H1 (cell line): ENCODE results near the gene FBXO17. TPM values are rescaled to one million over a fixed set of nuclear protein-coding genes. Genes with fewer than 3 reads are reported as not detected.
"Not testable (repeated sequence)": the region's sequence is repeated elsewhere in the genome, so short reads cannot be mapped to it uniquely, and the experiment has no call there.

Experiments used
- CTCF ChIA-PET: fragments of 300-600 bp; sonication (Branson Sonifier 250); formaldehyde crosslinking; loops from one replicate; lab custom pipeline; 2021; ENCODE audit not compliant: partially characterized antibody; lab: Charles Lee
- POLR2A ChIA-PET: fragments of 300-600 bp; sonication (Branson Sonifier 250); formaldehyde crosslinking; loops from one replicate; lab custom pipeline; 2021; ENCODE audit warnings: inconsistent platforms; ENCODE audit not compliant: partially characterized antibody; lab: Charles Lee
- DNase-seq, 2 experiments: peaks; one replicate each; pipeline versions ENCODE4 v3.0.0 to v3.0.0-alpha.2; 2010 to 2022; ENCODE audit warnings: low spot score in 2 of 2, low read depth in 1 of 2, mixed read lengths in 1 of 2
- FAIRE-seq: peaks from 2 replicates; lab custom pipeline; 2011; peaks lifted over from hg19 to GRCh38; lab: Jason Lieb, UNC
- H2AFZ ChIP-seq: 2 replicates; pipeline ENCODE4 v1.8.1; 2012; ENCODE audit warnings: low read length, inconsistent platforms
- H2AK5ac ChIP-seq: 2 replicates; pipeline ENCODE4 v1.6.1; 2013; ENCODE audit warnings: low read depth, low read length
- H2BK120ac ChIP-seq: replicated peaks from 2 replicates; pipeline ENCODE3; 2013; ENCODE audit warnings: low read depth, low read length, inconsistent platforms
- H2BK12ac ChIP-seq: 2 replicates; pipeline ENCODE4 v1.6.1; 2013; ENCODE audit warnings: low read depth, low read length
- H2BK15ac ChIP-seq: 2 replicates; pipeline ENCODE4 v1.6.1; 2013; ENCODE audit warnings: low read length
- H2BK20ac ChIP-seq: 2 replicates; pipeline ENCODE4 v1.6.1; 2013; ENCODE audit warnings: low read length
- H2BK5ac ChIP-seq: 2 replicates; pipeline ENCODE4 v1.6.1; 2013; ENCODE audit warnings: low read depth, low read length
- H3K14ac ChIP-seq: 2 replicates; pipeline ENCODE4 v1.6.1; 2013; ENCODE audit warnings: inconsistent platforms; ENCODE audit not compliant: insufficient read length
- H3K18ac ChIP-seq: 2 replicates; pipeline ENCODE4 v1.6.1; 2013; ENCODE audit warnings: low read length; ENCODE audit errors: extremely low read depth
- H3K23ac ChIP-seq: 2 replicates; pipeline ENCODE4 v1.6.1; 2013; ENCODE audit warnings: inconsistent platforms; ENCODE audit not compliant: insufficient read length
- H3K23me2 ChIP-seq: 2 replicates; pipeline ENCODE4 v1.6.1; 2013; ENCODE audit warnings: low read depth, low read length
- H3K27ac ChIP-seq: 2 replicates; pipeline ENCODE4 v1.6.1; 2011; ENCODE audit warnings: low read depth, low read length, inconsistent platforms
- H3K27me3 ChIP-seq, 4 experiments: replicated peaks in 1 of 4; 1 replicate in 1 of 4; 2 replicates in 3 of 4; pipeline versions ENCODE4 v1.6.1 to v1.8.1; 2011 to 2013; ENCODE audit warnings: low read length in 3 of 4, mild to moderate bottlenecking in 3 of 4, inconsistent platforms in 2 of 4, mixed read lengths in 2 of 4, moderate library complexity in 1 of 4; ENCODE audit not compliant: control insufficient read depth in 3 of 4, insufficient read depth in 3 of 4; ENCODE audit errors: extremely low read depth in 1 of 4
- H3K36me3 ChIP-seq, 4 experiments: 2 replicates each; pipeline versions ENCODE4 v1.6.1 to v1.8.1; 2011 to 2013; ENCODE audit warnings: mild to moderate bottlenecking in 4 of 4, low read length in 3 of 4, moderate library complexity in 2 of 4, control low read depth in 1 of 4, inconsistent platforms in 1 of 4; ENCODE audit not compliant: insufficient read depth in 4 of 4, control insufficient read depth in 2 of 4
- H3K4ac ChIP-seq: replicated peaks from 2 replicates; pipeline ENCODE3; 2013; ENCODE audit warnings: low read length, low read depth, mixed read lengths, inconsistent platforms; ENCODE audit not compliant: insufficient read length
- H3K4me1 ChIP-seq, 4 experiments: replicated peaks in 1 of 4; 1 replicate in 1 of 4; 2 replicates in 3 of 4; pipeline versions ENCODE4 v1.6.1 to v1.8.1; 2011 to 2013; ENCODE audit warnings: low read length in 3 of 4, inconsistent platforms in 2 of 4, mixed read lengths in 1 of 4; ENCODE audit not compliant: insufficient read depth in 4 of 4, control insufficient read depth in 3 of 4
- H3K4me2 ChIP-seq, 2 experiments: 2 replicates each; pipeline versions ENCODE4 v1.6.1 to v1.8.1; 2011 to 2013; ENCODE audit warnings: low read depth in 2 of 2, low read length in 2 of 2, control low read depth in 1 of 2, inconsistent platforms in 1 of 2, mild to moderate bottlenecking in 1 of 2; ENCODE audit not compliant: insufficient read depth in 1 of 2
- H3K4me3 ChIP-seq, 4 experiments: fragments of 200-600, 300-600 bp in 1 of 4; sonication (generic), shearing (Covaris generic), sonication (Bioruptor Twin) in 1 of 4; 2 replicates each; pipeline versions ENCODE4 v1.5.1 to v1.8.1; 2011 to 2016; ENCODE audit warnings: low read length in 4 of 4, low read depth in 3 of 4, control low read depth in 2 of 4, inconsistent platforms in 2 of 4, mild to moderate bottlenecking in 2 of 4, mixed read lengths in 1 of 4, moderate library complexity in 1 of 4; ENCODE audit not compliant: insufficient read depth in 2 of 4; ENCODE audit errors: extremely low read depth in 1 of 4
- H3K56ac ChIP-seq: replicated peaks from 2 replicates; pipeline ENCODE3; 2013; ENCODE audit warnings: low read depth, mild to moderate bottlenecking, mixed read lengths, low read length, inconsistent platforms; ENCODE audit not compliant: insufficient read length
- H3K79me1 ChIP-seq: 2 replicates; pipeline ENCODE4 v1.6.1; 2013; ENCODE audit warnings: low read depth, low read length, control low read depth
- H3K79me2 ChIP-seq, 2 experiments: 2 replicates each; pipeline versions ENCODE4 v1.6.1 to v1.8.1; 2012 to 2013; ENCODE audit warnings: low read length in 2 of 2, mild to moderate bottlenecking in 2 of 2, inconsistent platforms in 1 of 2; ENCODE audit not compliant: insufficient read depth in 2 of 2, control insufficient read depth in 1 of 2
- H3K9ac ChIP-seq, 4 experiments: replicated peaks in 1 of 4; 1 replicate in 1 of 4; 2 replicates in 3 of 4; pipeline versions ENCODE4 v1.6.1 to v1.8.1; 2011 to 2013; ENCODE audit warnings: low read depth in 3 of 4, low read length in 3 of 4, control low read depth in 2 of 4, mild to moderate bottlenecking in 2 of 4, moderate library complexity in 2 of 4, inconsistent platforms in 1 of 4; ENCODE audit errors: extremely low read depth in 1 of 4
- H3K9me3 ChIP-seq, 2 experiments: 2 replicates each; pipeline versions ENCODE4 v1.6.1 to v1.8.1; 2012 to 2013; ENCODE audit warnings: mild to moderate bottlenecking in 2 of 2, moderate library complexity in 2 of 2, control low read depth in 1 of 2, inconsistent platforms in 1 of 2, low read depth in 1 of 2, low read length in 1 of 2, mixed read lengths in 1 of 2; ENCODE audit not compliant: insufficient read depth in 2 of 2
- H4K20me1 ChIP-seq, 2 experiments: replicated peaks in 1 of 2; 2 replicates each; pipeline versions ENCODE3 to v1.8.1; 2011 to 2013; ENCODE audit warnings: inconsistent platforms in 2 of 2, low read length in 2 of 2, mild to moderate bottlenecking in 1 of 2; ENCODE audit not compliant: insufficient read depth in 2 of 2, control insufficient read depth in 1 of 2
- H4K5ac ChIP-seq: 2 replicates; pipeline ENCODE4 v1.6.1; 2013; ENCODE audit warnings: low read length, low read depth, mixed read lengths, inconsistent platforms; ENCODE audit not compliant: insufficient read length
- H4K8ac ChIP-seq: 2 replicates; pipeline ENCODE4 v1.8.0; 2013; ENCODE audit warnings: mild to moderate bottlenecking, moderate library complexity, low read length, inconsistent platforms; ENCODE audit not compliant: insufficient read depth; ENCODE audit errors: extremely low read depth
- H4K91ac ChIP-seq: replicated peaks from 2 replicates; pipeline ENCODE3; 2013; ENCODE audit warnings: low read length, mixed read lengths, inconsistent platforms; ENCODE audit not compliant: insufficient read length
- BCL11A ChIP-seq, 2 experiments: IDR thresholded peaks; one replicate each; pipeline ENCODE4 v1.6.1; 2011; ENCODE audit warnings: low read depth in 2 of 2, low read length in 2 of 2, mild to moderate bottlenecking in 2 of 2
- CHD1 ChIP-seq: IDR thresholded peaks from 2 replicates; pipeline ENCODE4 v1.6.1; 2012; ENCODE audit warnings: low read depth, low read length, improper control_type of control experiment
- JUN ChIP-seq: IDR thresholded peaks from 2 replicates; pipeline ENCODE4 v1.6.1; 2011; ENCODE audit warnings: low read depth, mild to moderate bottlenecking, improper control_type of control experiment, low read length
- PHF8 ChIP-seq: fragments of 200-600 bp; sonication (generic); conservative IDR thresholded peaks from 2 replicates; pipeline ENCODE4 v1.7.1; 2012; ENCODE audit warnings: low read depth, mild to moderate bottlenecking, inconsistent platforms, low read length, moderate library complexity
- POLR2AphosphoS5 ChIP-seq: IDR thresholded peaks from 2 replicates; pipeline ENCODE4 v1.6.1; 2011; ENCODE audit warnings: low read depth, low read length
- RAD21 ChIP-seq, 2 experiments: IDR thresholded peaks in 1 of 2; conservative IDR thresholded peaks in 1 of 2; 2 replicates each; pipeline ENCODE4 v1.6.1; 2011; ENCODE audit warnings: low read depth in 2 of 2, low read length in 2 of 2, improper control_type of control experiment in 1 of 2, inconsistent platforms in 1 of 2, mild to moderate bottlenecking in 1 of 2, moderate library complexity in 1 of 2
- RFX5 ChIP-seq: IDR thresholded peaks from 2 replicates; pipeline ENCODE4 v1.6.1; 2011; ENCODE audit warnings: low read depth, low read length, improper control_type of control experiment, borderline replicate concordance
- RXRA ChIP-seq: IDR thresholded peaks from 2 replicates; pipeline ENCODE4 v1.6.1; 2011; ENCODE audit warnings: low read depth, mild to moderate bottlenecking, low read length, moderate library complexity; ENCODE audit not compliant: insufficient read depth
- SP2 ChIP-seq: IDR thresholded peaks from 2 replicates; pipeline ENCODE4 v1.6.1; 2012; ENCODE audit warnings: mild to moderate bottlenecking, low read length, inconsistent platforms
- WGBS, 2 experiments: shearing (Covaris generic) in 1 of 2; methylation state at CpG; one replicate each; pipeline versions ENCODE4 v1.1.6 to v1.1.7; 2013 to 2015; ENCODE audit warnings: low lambda C conversion rate in 2 of 2, mixed read lengths in 2 of 2, inconsistent platforms in 1 of 2, low coverage in 1 of 2, missing lambda C conversion rate in 1 of 2; ENCODE audit not compliant: insufficient replicate concordance in 2 of 2, insufficient coverage in 1 of 2, insufficient read length in 1 of 2; ENCODE audit errors: extremely low coverage in 1 of 2, missing lambda C conversion rate in 1 of 2; 5-methylcytosine and 5-hydroxymethylcytosine counted together
- polyA plus RNA-seq, 7 experiments: library from polyadenylated mRNA; depleted of rRNA in 3 of 7; stranded (reverse) in 5 of 7; unstranded in 2 of 7; fragments of >200 nt in 5 of 7; fragments of 200-250 nt in 2 of 7; gene quantifications; 1 replicate in 5 of 7; 2 replicates in 1 of 7; 4 replicates in 1 of 7; pipeline versions ENCODE4 v1.2.1 to v1.2.3, GENCODE V29; 2011 to 2013; ENCODE audit warnings: missing spikeins in 2 of 7, mixed read lengths in 2 of 7
- total RNA-seq: library from RNA; stranded (reverse); fragmentation: NEBNext Ultra II Directional; extraction: Animal tissue kit (Norgen Biotek cat#: 25700); gene quantifications from 2 replicates; pipeline ENCODE4 v1.2.1, GENCODE V29; 2021

The FBXO17 gene
- total and polyA plus RNA-seq, 2 of the 8 experiments (the other 6 are each of a cell fraction or from before 2014, with no cell fraction given) = 11.7 to 15.3 TPM

DNA sequence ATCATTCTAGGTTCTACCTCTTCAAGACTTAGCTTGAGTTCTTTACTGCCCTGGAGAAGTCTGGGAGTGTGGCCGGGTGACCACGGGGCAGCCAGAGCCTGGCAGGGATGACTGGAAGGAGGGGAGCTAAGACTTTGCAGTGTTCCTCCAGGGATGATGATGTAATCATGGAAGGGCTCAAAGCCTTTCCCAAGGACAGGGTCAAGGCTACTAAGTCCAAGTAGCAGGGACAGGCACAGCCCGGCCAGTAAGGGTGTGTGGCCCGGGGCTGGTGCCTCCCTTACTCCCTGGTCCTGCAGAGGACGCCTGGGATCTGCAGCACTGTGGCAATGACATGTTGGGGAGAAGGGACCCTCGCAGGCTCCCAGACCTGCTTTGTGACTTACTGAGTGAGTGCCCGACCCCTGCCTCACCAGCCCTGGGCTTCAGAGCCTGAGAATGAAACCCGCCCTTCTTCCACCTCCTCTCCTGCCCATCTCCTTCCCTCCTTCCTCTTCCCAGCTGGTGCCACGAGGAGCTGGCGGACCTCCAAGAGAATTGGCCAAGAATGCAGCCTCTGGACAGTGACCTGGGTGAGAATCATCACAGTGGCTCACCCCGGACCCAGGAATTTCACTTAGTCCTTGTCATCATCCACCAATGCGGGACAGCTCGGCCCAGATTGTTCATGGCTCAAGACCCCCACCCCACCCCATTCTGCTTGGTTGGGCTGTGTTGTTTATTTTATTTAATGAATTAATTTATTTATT lies 15.6 kb upstream of the FBXO17 start (continued):
- TF ChIP-seq SP2 = no peak
- no peak for TF ChIP-seq PHF8
- no peak for TF ChIP-seq RFX5
- TF ChIP-seq RXRA = no peak
- TF ChIP-seq JUN = no peak
- no peak for TF ChIP-seq POLR2AphosphoS5
- TF ChIP-seq RAD21 (IDR thresholded peaks at IDR 0.05 in 1 of 2, conservative IDR thresholded peaks at IDR 0.05 in 1 of 2; ENCODE audit: low read depth in 2 of 2, low read length in 2 of 2) = no peak
- TF ChIP-seq CHD1 = no peak
- no peak for TF ChIP-seq BCL11A (IDR thresholded peaks at IDR 0.05; ENCODE audit: low read depth in 2 of 2, low read length in 2 of 2)
- TF ChIP-seq, all 59 proteins: peak for 0

DNA sequence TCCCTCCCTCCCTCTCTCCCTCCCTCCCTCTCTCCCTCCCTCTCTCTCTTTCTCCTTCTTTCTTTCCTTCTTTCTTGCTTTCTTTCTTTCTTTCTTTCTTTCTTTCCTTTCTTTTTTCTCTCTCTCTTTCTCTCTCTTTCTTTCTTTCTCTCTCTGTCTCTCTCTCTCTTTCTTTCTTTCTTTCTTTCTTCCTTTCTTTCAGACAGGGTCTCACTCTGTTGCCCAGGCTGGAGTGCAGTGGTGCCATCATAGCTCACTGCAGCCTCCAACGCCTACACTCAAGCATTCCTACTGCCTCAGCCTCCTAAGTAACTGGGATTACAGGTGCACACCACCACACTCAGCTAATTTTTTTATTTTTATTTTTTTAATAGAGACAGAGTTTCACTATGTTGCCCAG lies 14.1 kb upstream of the FBXO17 start:
- WGBS, 2 experiments = 86% methylated on average over 1 of the region's 1 CpG; no CpG with 5 or more reads in 1 of the 2 experiments
- H3K27ac ChIP-seq, H2BK5ac ChIP-seq, H3K27me3 ChIP-seq, H2BK20ac ChIP-seq, H3K36me3 ChIP-seq, H3K79me2 ChIP-seq, H2AK5ac ChIP-seq, H2BK15ac ChIP-seq, H3K4ac ChIP-seq, H2BK120ac ChIP-seq, H3K23ac ChIP-seq, DNase-seq, FAIRE-seq, H4K5ac ChIP-seq, H3K4me3 ChIP-seq, H4K8ac ChIP-seq, H4K91ac ChIP-seq, H3K9ac ChIP-seq, H3K14ac ChIP-seq, H3K4me1 ChIP-seq, H3K79me1 ChIP-seq, H3K56ac ChIP-seq, H4K20me1 ChIP-seq, H3K9me3 ChIP-seq, H2AFZ ChIP-seq, H3K23me2 ChIP-seq, H3K18ac ChIP-seq, H2BK12ac ChIP-seq: not testable (repeated sequence)
- H3K4me2 ChIP-seq = 0 out of 4 replicates have a peak overlapping the region, but pooled peaks of 1 of the 2 experiments have one; percentile 33
- ChIA-PET CTCF (interaction anchor here (0.9 to 4.9 kb wide), 3 partner anchors 13 to 121 kb away, joined by 3 to 32 read pairs (median 6); no protein-coding TSS in a partner anchor), POLR2A (interaction anchor here (0.7 to 2.0 kb wide), 5 partner anchors 12 to 192 kb away, joined by 3 to 11 read pairs (median 4); partner anchors contain the start of gene FBXO17)
